Inflammatory macrophage treated with lipopolysaccharide for 1 hour (primary cell): ENCODE results near the gene APOL4.
A peak's percentile ranks its signal among the peaks of the same experiment; 100 is the strongest.
"Not testable (repeated sequence)": the region's sequence is repeated elsewhere in the genome, so short reads cannot be mapped to it uniquely, and the experiment has no call there.

Source experiments
- DNase-seq, 2 donors: peaks; one replicate each; pipeline ENCODE4 v3.0.0-alpha.2; 2020 to 2022

APOL4 gene

GRCh38 chr22:36182056-36182455 lies 19.6 kb downstream of the APOL4 start:
- DNase-seq = no peak

DNA sequence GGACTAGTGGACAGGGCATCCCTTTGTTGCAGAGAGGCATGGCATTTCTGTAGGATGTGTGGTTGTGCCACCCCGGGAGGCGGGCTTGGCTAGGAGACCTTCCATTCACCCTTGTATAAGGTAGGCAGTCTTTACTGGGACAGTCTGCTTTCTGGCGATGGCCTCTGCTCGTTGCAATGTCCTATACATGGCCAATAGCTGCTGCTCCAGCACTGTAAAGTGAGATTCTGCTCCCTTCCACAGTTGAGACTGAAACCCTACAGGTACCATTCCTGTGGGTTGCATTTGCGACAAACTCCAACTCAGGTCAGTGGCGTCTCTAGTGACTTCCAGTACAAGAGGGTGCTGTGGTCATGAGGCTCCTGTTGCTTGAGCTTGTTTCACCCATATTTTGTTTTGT lies 20.7 kb downstream of the APOL4 start:
- DNase-seq = no peak

- DNase-seq = peak; percentile 47 to 88
Observed at GRCh38 chr22:36180038-36180880, 21.4 kb downstream of the APOL4 start.

DNA sequence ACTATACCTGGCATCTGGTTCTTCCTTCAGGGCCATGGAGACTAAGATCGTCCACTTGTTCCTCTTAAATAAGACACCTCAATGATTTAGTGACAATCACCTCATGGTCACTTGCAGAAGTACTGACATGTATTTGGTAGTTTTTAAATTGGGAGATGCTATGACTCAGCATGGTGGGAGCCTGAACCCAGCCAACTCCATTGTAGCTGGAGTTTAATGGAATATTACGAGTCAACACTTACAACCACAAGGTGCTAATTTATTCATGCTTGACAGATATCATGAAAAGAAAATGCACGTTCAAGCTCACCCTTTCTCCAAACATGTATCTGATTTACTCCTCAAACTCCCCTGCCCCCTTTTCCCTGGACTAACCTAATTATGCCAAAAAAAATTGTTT lies 24.4 kb downstream of the APOL4 start:
- no peak for DNase-seq

GRCh38 chr22:36175892-36176291 lies 25.7 kb downstream of the APOL4 start:
- no peak for DNase-seq

- DNase-seq = no peak
Observed at GRCh38 chr22:36171941-36172340, 29.7 kb downstream of the APOL4 start.

- no peak for DNase-seq
Observed at GRCh38 chr22:36166518-36167220, 34.9 kb downstream of the APOL4 start.

DNA sequence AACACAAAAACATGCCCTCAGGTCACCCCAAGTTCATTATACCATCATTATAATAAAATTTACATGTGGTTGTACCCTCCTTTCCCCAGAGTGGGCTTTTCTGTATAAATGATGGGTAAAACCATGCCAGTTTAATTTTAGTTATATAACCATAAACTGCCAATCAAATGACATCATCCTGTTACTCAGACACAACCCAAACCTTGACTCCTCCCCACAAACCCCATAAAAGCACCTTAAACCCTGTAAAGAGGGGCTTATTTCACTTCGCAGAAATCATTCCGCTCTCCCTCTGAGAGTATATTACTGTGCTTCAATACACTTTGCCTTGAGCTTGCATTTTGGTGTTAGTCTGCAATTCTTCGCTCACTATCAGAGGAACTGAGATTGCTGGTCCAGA lies 35.5 kb downstream of the APOL4 start:
- no peak for DNase-seq

- DNase-seq = no peak
Observed at GRCh38 chr22:36165141-36165540, 36.5 kb downstream of the APOL4 start.

- DNase-seq = peak; percentile 94 to 98
Observed at GRCh38 chr22:36164621-36165020, 37.0 kb downstream of the APOL4 start.

DNA sequence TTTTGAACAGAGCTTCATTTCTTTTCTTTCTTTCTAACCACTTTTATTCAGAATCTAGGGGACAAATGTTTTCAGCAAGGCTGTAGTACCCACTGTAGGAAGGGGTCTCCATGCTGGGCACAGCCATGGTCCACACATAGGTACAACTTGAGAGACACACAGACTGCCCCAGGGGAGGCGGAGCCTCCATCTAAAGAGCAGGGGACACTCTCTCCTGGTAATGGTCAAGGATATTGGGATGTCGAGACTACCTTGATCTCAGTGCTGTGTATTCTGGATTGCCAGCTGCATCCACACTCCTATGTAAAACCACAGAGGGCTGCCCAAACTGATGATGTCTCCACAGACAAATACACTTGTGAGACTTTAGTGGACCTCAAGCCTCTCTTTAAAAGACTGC lies 38.1 kb downstream of the APOL4 start:
- no peak for DNase-seq

GRCh38 chr22:36162127-36163034 lies 39.2 kb downstream of the APOL4 start:
- peak; percentile 39 to 62 for DNase-seq

DNA sequence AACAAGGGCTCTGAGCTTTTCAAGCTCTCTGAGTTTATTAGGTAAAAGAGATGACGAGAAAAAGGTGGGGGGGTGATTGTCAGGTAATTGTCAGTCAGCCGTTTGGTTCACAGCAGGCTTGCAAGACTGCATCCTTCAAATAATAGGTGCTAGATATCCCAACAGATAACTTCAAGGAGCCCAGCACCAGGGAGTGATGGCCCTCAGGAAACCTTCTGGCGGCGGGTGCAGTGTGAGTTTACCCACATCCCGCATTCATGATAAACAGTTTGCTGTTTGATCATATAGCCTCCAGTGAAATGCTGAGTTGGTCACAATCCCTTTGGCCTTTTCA lies 39.8 kb downstream of the APOL4 start:
- DNase-seq = not testable (repeated sequence)

DNA sequence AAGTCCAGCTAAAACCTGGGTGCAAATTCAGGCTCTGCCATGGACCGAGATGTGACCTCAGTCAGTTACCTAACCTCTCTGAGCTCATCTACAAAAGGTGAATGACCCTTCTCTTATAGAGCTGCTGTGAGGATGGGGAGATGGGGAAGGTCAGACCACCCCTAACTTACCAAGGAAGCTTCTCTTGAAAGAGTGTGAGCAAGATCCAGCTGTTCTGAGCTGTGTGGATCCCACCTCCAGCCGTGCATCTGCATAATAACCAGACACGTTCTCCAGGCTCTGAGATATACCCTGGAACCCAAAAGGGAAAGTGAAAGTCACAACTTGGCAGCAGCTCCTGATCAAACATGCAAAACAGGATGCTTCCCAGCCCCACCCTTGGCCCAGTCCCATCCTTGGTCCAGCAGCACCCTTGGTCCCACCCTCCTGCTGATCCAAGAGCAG lies 41.1 kb downstream of the APOL4 start, which contains the start of gene APOL3:
APOL3 (minus strand) TSS at position 257 of the 444 bp plus-strand sequence. CDS start 11,700 bp downstream, outside the sequence.
- DNase-seq = peak; percentile 60 to 63

DNA sequence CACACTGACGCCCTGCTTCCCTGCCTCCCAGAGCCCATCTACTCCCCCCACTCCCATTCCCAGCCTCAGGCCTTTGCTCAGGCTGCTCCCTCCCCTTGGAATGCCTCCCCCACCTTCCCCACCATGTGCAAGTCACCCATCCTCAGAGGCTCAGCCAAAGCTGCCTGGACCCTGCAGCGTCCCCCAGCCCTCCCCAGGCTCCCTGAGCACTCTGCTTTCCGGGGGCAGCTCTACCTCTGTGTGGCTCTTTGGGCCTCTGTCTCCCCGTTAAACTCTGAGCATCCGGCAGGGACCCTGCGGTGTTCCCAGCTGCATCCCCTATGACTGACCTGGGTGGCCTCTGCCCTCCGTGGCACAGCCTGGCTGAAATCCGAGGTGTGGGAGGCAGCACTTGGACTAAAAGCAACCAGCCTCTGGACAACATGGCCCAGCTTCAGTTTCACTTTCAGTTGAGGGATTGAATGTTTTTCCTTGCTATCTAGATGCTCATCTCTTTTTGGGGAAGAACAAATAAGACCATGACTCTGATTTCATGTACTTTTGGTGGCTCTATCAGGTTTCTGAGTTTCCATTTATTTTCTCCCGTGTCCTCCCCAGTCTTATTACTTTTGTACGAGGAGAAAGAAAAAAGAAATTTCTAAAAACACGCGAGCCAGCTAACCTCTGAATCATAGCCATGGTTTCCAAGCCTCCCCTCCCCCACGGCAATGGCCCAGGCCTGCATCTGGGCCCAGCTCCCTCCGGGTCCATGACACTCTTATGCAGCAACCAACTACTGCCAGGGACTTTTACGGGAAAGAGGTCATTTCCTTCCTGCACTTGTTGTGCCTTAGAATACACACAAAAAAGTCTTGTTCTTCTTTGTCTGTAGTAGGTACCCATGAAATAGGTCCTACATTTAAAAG lies 44.8 kb downstream of the APOL4 start:
- DNase-seq = peak; percentile 75 to 80

GRCh38 chr22:36156119-36156514 lies 45.5 kb downstream of the APOL4 start:
- DNase-seq = no peak

GRCh38 chr22:36155702-36156101 lies 45.9 kb downstream of the APOL4 start:
- no peak for DNase-seq

GRCh38 chr22:36154423-36154945 lies 47.1 kb downstream of the APOL4 start:
- no peak for DNase-seq

GRCh38 chr22:36153501-36154422 lies 47.8 kb downstream of the APOL4 start:
- no peak for DNase-seq

DNA sequence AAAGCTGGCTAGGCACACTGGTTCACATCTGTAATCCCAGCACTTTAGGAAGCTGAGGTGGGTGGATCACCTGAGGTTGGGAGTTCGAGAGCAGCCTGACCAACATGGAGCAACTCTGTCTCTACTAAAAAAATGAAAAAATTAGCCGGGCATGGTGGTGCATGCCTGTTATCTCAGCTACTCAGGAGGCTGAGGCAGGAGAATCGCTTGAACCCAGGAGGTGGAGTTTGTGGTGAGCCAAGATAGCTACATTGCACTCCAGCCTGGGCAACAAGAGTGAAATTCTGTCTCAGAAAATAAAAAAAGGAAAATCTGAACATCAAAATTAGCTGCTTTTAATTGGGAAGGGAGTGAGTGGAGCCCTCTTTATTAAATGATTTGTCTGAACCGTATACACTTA lies 48.8 kb downstream of the APOL4 start:
- not testable (repeated sequence) for DNase-seq

DNA sequence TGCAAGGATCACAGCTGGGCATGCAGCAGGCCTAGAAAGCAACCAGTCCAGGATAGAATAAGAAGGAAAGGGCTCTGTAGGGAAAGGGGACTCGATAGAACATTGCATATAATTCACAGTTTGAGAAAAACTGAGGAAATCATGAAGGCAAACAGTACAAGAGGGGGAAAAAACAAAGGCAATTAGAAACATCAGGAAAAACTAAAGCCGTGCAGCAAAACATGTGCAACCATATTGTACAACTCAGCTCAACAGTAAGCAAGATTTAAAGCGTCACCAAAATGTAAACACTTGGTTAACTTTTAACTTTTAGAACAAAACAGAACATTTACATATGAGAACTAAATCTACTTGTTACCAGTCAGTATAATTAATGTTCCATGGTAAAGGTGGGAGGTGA lies 49.5 kb downstream of the APOL4 start:
- DNase-seq = no peak
